GM19025 (cell line): ENCODE data around the gene FAM184A.
A peak's percentile ranks its signal among the peaks of the same experiment; 100 is the strongest.
"Not testable (repeated sequence)": the region's sequence is repeated elsewhere in the genome, so short reads cannot be mapped to it uniquely, and the experiment has no call there.

Source experiments
- ATAC-seq: cut with Tn5 transposase; IDR thresholded peaks from one replicate; pipeline ENCODE4 v1.9.1; 2021; ENCODE audit warnings: mild to moderate bottlenecking, low read depth, moderate library complexity; ENCODE audit not compliant: unreplicated experiment

FAM184A gene

GRCh38 chr6:119102901-119103300 lies 24.4 kb upstream of the FAM184A start:
- no peak for ATAC-seq

GRCh38 chr6:119100115-119100514 lies 21.7 kb upstream of the FAM184A start:
- no peak for ATAC-seq

- not testable (repeated sequence) for ATAC-seq
Observed at GRCh38 chr6:119097815-119098361, 19.4 kb upstream of the FAM184A start.

- no peak for ATAC-seq
Observed at GRCh38 chr6:119096721-119097565, 18.5 kb upstream of the FAM184A start.

GRCh38 chr6:119090256-119090655 lies 11.8 kb upstream of the FAM184A start:
- no peak for ATAC-seq

GRCh38 chr6:119084784-119085183 lies 6.3 kb upstream of the FAM184A start:
- ATAC-seq = no peak

GRCh38 chr6:119083007-119083406 lies 4.5 kb upstream of the FAM184A start:
- ATAC-seq = no peak

GRCh38 chr6:119079283-119079809 lies 882 bp upstream of the FAM184A start:
- ATAC-seq = no peak

- peak; percentile 21 for ATAC-seq
Observed at GRCh38 chr6:119077643-119078375, 655 bp downstream of the FAM184A start.

GRCh38 chr6:119077391-119077642 lies 1.1 kb downstream of the FAM184A start:
- no peak for ATAC-seq

GRCh38 chr6:119076576-119077390 lies 1.7 kb downstream of the FAM184A start:
- ATAC-seq = no peak

GRCh38 chr6:119076173-119076572 lies 2.3 kb downstream of the FAM184A start:
- ATAC-seq = no peak

GRCh38 chr6:119075200-119075981 lies 3.1 kb downstream of the FAM184A start:
- ATAC-seq = no peak

GRCh38 chr6:119073307-119074051 lies 5.0 kb downstream of the FAM184A start:
- no peak for ATAC-seq

GRCh38 chr6:119071576-119071975 lies 6.9 kb downstream of the FAM184A start:
- ATAC-seq = no peak

GRCh38 chr6:119067091-119067490 lies 11.4 kb downstream of the FAM184A start:
- ATAC-seq = no peak

- ATAC-seq = no peak
Observed at GRCh38 chr6:119066517-119066916, 11.9 kb downstream of the FAM184A start.

GRCh38 chr6:119065955-119066354 lies 12.5 kb downstream of the FAM184A start:
- no peak for ATAC-seq

GRCh38 chr6:119065382-119065781 lies 13.1 kb downstream of the FAM184A start:
- ATAC-seq = no peak
